ENCODE results near the gene NTM.

- TF ChIP-seq, protein P1, sequence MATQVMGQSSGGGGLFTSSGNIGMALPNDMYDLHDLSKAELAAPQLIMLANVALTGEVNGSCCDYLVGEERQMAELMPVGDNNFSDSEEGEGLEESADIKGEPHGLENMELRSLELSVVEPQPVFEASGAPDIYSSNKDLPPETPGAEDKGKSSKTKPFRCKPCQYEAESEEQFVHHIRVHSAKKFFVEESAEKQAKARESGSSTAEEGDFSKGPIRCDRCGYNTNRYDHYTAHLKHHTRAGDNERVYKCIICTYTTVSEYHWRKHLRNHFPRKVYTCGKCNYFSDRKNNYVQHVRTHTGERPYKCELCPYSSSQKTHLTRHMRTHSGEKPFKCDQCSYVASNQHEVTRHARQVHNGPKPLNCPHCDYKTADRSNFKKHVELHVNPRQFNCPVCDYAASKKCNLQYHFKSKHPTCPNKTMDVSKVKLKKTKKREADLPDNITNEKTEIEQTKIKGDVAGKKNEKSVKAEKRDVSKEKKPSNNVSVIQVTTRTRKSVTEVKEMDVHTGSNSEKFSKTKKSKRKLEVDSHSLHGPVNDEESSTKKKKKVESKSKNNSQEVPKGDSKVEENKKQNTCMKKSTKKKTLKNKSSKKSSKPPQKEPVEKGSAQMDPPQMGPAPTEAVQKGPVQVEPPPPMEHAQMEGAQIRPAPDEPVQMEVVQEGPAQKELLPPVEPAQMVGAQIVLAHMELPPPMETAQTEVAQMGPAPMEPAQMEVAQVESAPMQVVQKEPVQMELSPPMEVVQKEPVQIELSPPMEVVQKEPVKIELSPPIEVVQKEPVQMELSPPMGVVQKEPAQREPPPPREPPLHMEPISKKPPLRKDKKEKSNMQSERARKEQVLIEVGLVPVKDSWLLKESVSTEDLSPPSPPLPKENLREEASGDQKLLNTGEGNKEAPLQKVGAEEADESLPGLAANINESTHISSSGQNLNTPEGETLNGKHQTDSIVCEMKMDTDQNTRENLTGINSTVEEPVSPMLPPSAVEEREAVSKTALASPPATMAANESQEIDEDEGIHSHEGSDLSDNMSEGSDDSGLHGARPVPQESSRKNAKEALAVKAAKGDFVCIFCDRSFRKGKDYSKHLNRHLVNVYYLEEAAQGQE (tag by site-specific recombination; IDR thresholded peaks at IDR 0.05) = no peak
- TF ChIP-seq ZNF404 (tag by site-specific recombination; IDR thresholded peaks at IDR 0.05) (no peak), ZNF157 (tag by site-specific recombination; IDR thresholded peaks at IDR 0.05) (no peak), ZNF629 (tag by site-specific recombination; IDR thresholded peaks at IDR 0.05) (no peak), HOXA7 (CRISPR knock-in tag; IDR thresholded peaks at IDR 0.05; ENCODE audit: borderline replicate concordance) (no peak), SETDB1 (IDR thresholded peaks at IDR 0.05; ENCODE audit: insufficient read length, low read length) (no peak), ZBTB21 (tag by site-specific recombination; IDR thresholded peaks at IDR 0.05) (no peak), ZNF664 (tag by site-specific recombination; IDR thresholded peaks at IDR 0.05) (no peak), ZFP37 (tag by site-specific recombination; IDR thresholded peaks at IDR 0.05) (no peak), ZNF274 (IDR thresholded peaks at IDR 0.05; ENCODE audit: low read length) (no peak), ZNF274 (tag by site-specific recombination; IDR thresholded peaks at IDR 0.05; ENCODE audit: borderline replicate concordance) (no peak), ZNF133 (tag by site-specific recombination; IDR thresholded peaks at IDR 0.05) (no peak)
- TF ChIP-seq, protein P2, sequence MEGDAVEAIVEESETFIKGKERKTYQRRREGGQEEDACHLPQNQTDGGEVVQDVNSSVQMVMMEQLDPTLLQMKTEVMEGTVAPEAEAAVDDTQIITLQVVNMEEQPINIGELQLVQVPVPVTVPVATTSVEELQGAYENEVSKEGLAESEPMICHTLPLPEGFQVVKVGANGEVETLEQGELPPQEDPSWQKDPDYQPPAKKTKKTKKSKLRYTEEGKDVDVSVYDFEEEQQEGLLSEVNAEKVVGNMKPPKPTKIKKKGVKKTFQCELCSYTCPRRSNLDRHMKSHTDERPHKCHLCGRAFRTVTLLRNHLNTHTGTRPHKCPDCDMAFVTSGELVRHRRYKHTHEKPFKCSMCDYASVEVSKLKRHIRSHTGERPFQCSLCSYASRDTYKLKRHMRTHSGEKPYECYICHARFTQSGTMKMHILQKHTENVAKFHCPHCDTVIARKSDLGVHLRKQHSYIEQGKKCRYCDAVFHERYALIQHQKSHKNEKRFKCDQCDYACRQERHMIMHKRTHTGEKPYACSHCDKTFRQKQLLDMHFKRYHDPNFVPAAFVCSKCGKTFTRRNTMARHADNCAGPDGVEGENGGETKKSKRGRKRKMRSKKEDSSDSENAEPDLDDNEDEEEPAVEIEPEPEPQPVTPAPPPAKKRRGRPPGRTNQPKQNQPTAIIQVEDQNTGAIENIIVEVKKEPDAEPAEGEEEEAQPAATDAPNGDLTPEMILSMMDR (tag by site-specific recombination; IDR thresholded peaks at IDR 0.05) = no peak
Observed at GRCh38 chr11:132367293-132367692, 996.9 kb downstream of the NTM start.

Measured in HEK293 (cell line).